GM19043 (cell line): Measurements from ENCODE around the gene ANXA8.
"Not testable (repeated sequence)": the region's sequence is repeated elsewhere in the genome, so short reads cannot be mapped to it uniquely, and the experiment has no call there.

Experiments
- ATAC-seq: cut with Tn5 transposase; IDR thresholded peaks from one replicate; pipeline ENCODE4 v1.9.1; 2021; ENCODE audit warnings: low read depth; ENCODE audit not compliant: unreplicated experiment

Gene ANXA8

DNA sequence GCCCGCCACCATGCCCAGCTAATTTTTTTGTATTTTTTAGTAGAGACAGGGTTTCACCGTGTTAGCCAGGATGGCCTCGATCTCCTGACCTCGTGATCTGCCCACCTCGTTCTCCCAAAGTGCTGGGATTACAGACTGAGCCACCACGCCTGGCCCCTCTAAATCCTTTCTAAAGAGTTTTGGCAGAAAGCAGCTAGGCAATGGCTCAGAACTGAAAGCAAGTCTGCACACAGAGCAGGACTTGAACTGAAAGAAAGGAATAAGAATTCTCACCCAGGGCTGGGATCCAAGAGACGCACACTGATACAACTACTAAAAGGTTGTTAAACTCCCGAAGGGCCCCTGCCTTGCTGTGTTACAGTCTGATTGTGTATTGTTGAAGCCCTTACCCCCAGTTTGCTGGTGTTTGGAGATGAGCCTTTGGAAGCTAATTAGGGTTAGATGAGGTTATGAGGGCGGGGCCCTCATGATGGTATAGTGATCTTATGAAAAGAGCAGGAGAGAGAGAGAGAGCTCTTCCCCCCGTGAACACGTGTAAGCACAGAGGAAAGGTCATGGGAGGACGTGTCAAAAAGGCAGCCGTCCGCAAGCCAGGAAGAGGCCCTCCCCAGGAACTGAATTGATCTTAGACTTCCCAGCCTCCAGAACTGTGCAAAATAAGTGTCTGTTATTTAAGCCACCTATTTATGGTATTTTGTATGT is 18.5 kb downstream of the ANXA8 start:
- not testable (repeated sequence) for ATAC-seq

- not testable (repeated sequence) for ATAC-seq
Measured at GRCh38 chr10:47462577-47463358, 21.1 kb downstream of the ANXA8 start.

DNA sequence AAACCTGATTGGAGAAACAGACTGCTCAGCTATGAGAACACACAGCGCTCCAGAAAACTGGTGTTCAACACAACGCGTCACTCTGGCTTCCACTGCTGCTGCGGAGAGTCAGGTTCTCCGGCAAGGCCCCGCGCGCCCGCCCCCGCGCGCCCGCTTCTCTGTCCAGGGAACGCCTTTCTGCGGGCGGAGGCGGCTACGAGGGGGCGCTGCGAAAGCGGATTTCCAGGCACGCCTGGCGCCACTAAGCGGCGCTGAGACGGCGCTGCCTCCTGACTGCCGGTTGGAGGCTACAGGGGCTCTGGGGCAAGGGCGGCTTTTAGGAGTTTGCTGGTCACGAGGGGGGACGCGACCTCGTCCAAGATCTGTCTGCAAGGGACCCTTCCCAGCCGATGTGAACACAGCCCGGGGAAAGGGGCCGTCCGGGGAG is 22.6 kb downstream of the ANXA8 start:
- not testable (repeated sequence) for ATAC-seq

DNA sequence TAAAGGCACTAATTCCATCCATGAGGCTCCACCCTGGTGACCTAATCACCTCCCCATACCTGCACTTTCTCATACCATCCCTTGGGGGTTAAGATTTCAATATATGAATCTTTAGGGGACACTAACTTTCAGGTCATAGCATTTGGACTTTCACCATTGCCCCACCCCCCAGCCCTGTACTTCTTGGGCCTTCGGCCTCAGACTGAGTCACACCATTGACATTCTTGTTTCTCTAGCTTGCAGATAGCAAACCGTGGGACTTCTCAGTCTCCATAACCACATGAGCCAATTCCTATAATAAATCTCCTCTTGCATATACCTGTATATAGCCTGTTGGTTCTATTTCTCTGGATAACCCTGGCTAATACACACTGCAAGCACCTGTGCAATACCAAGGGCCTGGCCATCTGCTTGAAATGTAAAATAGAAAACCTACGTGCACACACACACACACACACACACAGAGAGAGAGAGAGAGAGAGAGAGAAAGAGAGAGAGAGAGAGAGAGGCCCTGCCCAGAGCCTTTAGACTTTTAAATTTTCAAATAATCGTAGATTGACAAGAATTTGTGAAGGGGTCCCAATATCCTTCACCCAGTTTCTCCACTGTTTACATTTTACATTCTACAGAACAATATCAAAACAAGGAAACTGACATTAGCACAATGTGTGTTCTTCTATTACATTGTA is 25.3 kb downstream of the ANXA8 start:
- ATAC-seq, result no peak

DNA sequence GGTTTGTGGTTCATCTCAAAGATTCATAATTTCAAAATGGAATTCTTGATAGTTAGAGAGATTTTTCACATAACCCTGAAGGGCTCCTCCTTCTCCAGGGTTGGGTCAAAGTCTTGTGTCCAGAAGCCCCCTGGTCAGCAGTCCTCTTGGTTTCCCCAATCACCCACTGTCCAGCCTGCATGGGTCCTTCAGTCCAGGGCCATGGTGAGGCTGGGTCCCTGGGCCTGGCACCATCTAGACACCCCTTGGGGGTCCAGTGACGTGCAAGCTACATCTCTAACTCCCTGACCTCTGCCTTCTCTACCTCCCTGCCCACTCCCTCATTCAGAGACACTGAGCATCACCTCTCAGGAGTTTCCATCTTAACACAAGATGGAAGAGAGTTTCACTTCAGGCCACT is 26.1 kb downstream of the ANXA8 start:
- ATAC-seq, result no peak

DNA sequence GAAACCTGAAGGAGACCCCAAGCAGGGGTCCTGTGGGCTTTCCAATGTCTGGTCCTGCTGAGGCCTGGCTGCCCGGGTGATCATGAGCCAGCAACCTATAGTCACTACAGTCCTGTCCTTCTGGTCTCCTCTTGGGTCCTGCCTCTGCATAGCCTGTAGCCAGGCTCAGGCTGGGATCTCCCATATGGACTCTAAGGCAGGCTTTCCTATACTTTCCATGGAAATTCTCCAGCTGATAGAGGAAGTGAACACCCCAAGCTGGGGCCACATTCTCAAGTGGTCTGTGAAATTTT is 26.4 kb downstream of the ANXA8 start:
- no peak for ATAC-seq

DNA sequence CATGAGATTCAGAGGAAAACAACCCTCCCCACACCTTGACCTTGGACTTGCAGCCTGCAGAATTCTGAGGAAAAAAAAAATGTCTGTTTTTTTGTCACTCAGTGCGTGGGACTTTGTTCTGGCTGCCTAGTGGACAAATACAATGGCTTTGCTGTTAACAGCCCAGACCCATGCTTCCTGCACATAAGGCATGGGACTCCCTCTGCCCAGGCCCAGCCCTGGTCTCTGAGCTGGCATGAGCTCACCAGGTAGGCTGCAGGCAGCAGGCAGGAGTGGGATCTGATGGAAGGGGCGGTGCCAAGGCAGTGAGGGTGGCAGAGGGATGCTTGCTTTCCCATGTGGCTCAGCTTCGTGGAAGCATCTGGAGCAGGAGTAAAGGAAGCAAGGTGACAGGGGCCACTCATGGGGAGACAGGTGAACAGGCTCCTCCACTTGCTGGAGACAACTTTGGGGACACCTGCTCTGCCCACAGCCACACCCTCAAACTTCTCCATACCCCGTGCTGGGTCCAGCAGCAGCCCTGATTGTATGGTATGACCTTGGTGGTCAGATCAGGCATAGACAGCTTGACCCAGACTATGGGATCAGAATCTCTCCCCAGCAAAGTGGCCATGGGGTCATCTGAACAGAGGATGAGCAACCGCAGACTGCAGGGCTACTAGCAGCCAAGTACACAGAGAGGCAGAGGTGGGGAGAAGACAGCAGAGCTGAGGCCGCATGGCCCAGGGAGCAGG is 27.0 kb downstream of the ANXA8 start:
- ATAC-seq, result no peak

GRCh38 chr10:47456079-47456785 is 27.7 kb downstream of the ANXA8 start:
- no peak for ATAC-seq

- ATAC-seq, result not testable (repeated sequence)
Measured at GRCh38 chr10:47455350-47456078, 28.4 kb downstream of the ANXA8 start.

- ATAC-seq, result no peak
Measured at GRCh38 chr10:47454780-47455058, 29.2 kb downstream of the ANXA8 start.

- ATAC-seq, result no peak
Measured at GRCh38 chr10:47454008-47454779, 29.7 kb downstream of the ANXA8 start.

- ATAC-seq, result no peak
Measured at GRCh38 chr10:47453141-47454007, 30.5 kb downstream of the ANXA8 start.

GRCh38 chr10:47452495-47453140 is 31.3 kb downstream of the ANXA8 start:
- no peak for ATAC-seq

GRCh38 chr10:47451998-47452494 is 31.9 kb downstream of the ANXA8 start:
- ATAC-seq, result no peak

DNA sequence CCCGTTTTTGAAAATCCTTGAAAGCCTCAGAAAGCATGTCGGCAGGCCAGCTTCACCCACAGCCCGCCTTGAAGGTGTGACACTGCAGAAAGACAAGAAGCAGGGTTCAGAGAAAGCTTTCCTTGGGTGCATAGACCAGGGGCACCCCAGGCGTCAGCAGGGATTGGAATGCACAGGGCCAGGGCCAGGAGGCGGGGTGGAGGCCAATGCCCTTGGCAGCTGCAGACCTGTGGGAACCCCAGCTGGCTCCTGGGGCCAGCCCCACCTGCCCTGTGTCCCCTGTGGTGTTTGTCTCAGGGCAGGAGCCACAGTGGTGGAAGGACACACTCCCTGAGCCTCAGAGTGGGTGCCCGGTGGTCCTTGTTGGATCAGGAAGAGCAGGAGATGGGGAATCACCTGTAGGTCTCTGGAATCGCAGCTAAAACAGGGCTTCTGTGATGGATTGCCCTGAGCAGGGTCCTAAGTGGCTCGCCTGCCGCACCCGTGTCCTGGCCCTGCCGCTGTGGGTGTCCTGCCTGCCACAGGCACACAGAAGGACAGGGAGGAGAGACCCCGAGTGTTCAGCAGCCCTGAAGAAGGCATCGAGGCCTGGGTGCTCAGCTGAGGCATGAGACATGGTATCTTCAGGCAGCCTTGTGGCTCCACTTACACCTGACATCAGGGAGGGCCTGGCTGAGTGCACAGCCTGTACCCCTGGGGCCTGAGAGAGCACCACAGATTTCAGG is 32.5 kb downstream of the ANXA8 start:
- no peak for ATAC-seq

GRCh38 chr10:47450442-47450841 is 33.5 kb downstream of the ANXA8 start:
- ATAC-seq, result no peak

DNA sequence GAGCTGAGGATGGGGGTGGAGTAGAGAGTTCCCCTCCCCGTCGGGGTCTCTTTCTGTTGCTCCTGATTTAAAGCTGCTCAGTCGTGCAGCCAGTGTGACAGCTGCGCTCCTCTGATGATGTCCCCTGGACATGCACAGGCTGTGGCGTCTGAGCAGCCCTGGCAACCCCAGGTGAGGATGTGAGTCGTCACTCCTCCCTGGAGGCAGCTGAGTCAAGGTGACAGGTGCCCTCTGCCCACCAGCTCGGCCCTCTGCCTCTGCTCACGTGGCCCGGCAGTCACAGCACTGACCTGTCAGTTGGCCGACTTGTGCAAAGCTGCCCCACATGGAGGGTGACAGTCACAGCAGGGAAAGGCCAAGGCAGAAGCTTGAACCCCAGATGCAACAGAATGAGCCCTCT is 33.9 kb downstream of the ANXA8 start:
- no peak for ATAC-seq
